Esophagus muscularis mucosa (tissue), 4 donors: Measurements from ENCODE around the gene FRY.

Experiments
- CTCF ChIP-seq, 3 experiments: fragments of 200-600 bp in 2 of 3; fragments of 450-650 bp in 1 of 3; sonication (generic) in 2 of 3; IDR thresholded peaks; one replicate each; pipeline ENCODE4 v1.5.1; 2017 to 2019; ENCODE audit warnings: antibody characterized with exemption in 3 of 3, mild to moderate bottlenecking in 2 of 3, moderate library complexity in 1 of 3
- EP300 ChIP-seq: sonication (generic); formaldehyde crosslinking; IDR thresholded peaks from one replicate; pipeline ENCODE4 v1.6.1; 2017; ENCODE audit warnings: antibody characterized with exemption
- POLR2A ChIP-seq: fragments of 450-650 bp; IDR thresholded peaks from one replicate; pipeline ENCODE4 v1.6.1; 2017; ENCODE audit warnings: antibody characterized with exemption, moderate library complexity, mild to moderate bottlenecking, low read depth
- POLR2AphosphoS5 ChIP-seq, 2 donors: sonication (generic); formaldehyde crosslinking; IDR thresholded peaks; one replicate each; pipeline ENCODE4 v1.6.1; 2017; ENCODE audit warnings: antibody characterized with exemption in 2 of 2

DNA sequence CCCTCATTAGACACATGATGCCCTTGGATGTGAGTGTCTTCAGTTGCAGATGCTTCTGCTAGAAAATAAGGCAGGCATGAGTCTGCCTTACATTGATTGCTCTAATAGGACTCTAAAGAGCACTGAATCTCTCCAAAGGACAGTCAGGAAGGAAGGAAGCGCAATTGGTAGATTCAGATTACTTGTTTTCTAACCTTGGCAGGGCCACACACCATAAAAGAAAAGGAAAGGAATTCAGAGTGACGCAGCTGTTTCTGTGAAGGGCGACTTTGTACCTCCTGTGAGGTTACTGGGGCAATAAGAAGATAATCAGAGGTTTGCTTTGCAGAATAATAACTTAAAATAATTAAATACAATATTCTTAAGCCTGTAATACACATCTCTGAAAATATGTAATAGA lies 48.0 kb downstream of the FRY start:
- TF ChIP-seq POLR2A: no peak
- no peak for TF ChIP-seq CTCF (IDR thresholded peaks at IDR 0.05)
- no peak for TF ChIP-seq POLR2AphosphoS5 (IDR thresholded peaks at IDR 0.05)
- TF ChIP-seq EP300: no peak
